Inflammatory macrophage treated with lipopolysaccharide for 1 hour (primary cell): ENCODE measurements around the gene MKLN1.
"Not testable (repeated sequence)": the region's sequence is repeated elsewhere in the genome, so short reads cannot be mapped to it uniquely, and the experiment has no call there.

ENCODE experiments used
- DNase-seq, 2 donors: peaks; one replicate each; pipeline ENCODE4 v3.0.0-alpha.2; 2020 to 2022

Gene MKLN1

GRCh38 chr7:131503639-131504038, 176.0 kb downstream of the MKLN1 start:
- DNase-seq: no peak

GRCh38 chr7:131504157-131504899, 176.7 kb downstream of the MKLN1 start:
- no peak for DNase-seq

- not testable (repeated sequence) for DNase-seq
Observed at GRCh38 chr7:131505037-131505620, 177.5 kb downstream of the MKLN1 start.

- DNase-seq: no peak
Observed at GRCh38 chr7:131505636-131506557, 178.2 kb downstream of the MKLN1 start.

- no peak for DNase-seq
Observed at GRCh38 chr7:131506597-131506996, 178.9 kb downstream of the MKLN1 start.

GRCh38 chr7:131507592-131508331, 180.1 kb downstream of the MKLN1 start:
- DNase-seq: peak; percentile 21 to 86

GRCh38 chr7:131508754-131509486, 181.2 kb downstream of the MKLN1 start:
- DNase-seq: no peak

GRCh38 chr7:131509781-131510180, 182.1 kb downstream of the MKLN1 start:
- DNase-seq: no peak

GRCh38 chr7:131511071-131511470, 183.4 kb downstream of the MKLN1 start:
- DNase-seq: no peak

- DNase-seq: no peak
Observed at GRCh38 chr7:131511774-131512535, 184.3 kb downstream of the MKLN1 start.

GRCh38 chr7:131513245-131514061, 185.8 kb downstream of the MKLN1 start:
- DNase-seq: peak; percentile 65 to 84

GRCh38 chr7:131515471-131515870, 187.8 kb downstream of the MKLN1 start:
- not testable (repeated sequence) for DNase-seq

GRCh38 chr7:131517218-131517923, 189.7 kb downstream of the MKLN1 start:
- no peak for DNase-seq

- DNase-seq: no peak
Observed at GRCh38 chr7:131518626-131519025, 190.9 kb downstream of the MKLN1 start.

GRCh38 chr7:131521651-131522163, 194.0 kb downstream of the MKLN1 start:
- DNase-seq: no peak

- DNase-seq: no peak
Observed at GRCh38 chr7:131522325-131522930, 194.8 kb downstream of the MKLN1 start.

GRCh38 chr7:131524115-131524514, 196.4 kb downstream of the MKLN1 start:
- no peak for DNase-seq

- DNase-seq: no peak
Observed at GRCh38 chr7:131524703-131525102, 197.0 kb downstream of the MKLN1 start.

- DNase-seq: no peak
Observed at GRCh38 chr7:131525820-131526219, 198.1 kb downstream of the MKLN1 start.
